Measurements from ENCODE around the gene FGF19.

Gene FGF19

DNA sequence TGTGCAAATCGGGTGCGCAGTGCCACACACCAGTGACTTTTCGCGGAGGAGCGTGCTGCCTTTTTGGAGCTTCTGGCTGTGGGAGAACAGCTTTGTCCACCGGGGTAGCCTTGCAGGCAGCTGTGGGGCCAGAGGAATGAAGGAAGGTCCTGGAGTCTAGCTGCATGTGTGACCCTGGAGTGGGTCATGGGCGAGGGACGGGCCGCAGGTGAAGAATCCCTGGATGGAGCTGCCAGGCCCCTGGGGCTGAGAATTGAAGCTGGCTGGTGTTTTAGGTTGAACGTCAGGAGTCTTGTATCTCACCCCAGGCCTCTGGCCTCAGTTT is 54.3 kb downstream of the FGF19 start:
- TF ChIP-seq CTCF (IDR thresholded peaks at IDR 0.05; ENCODE audit: low read depth, low read length), result no peak
- Histone ChIP-seq H3K27me3 (ENCODE audit: insufficient read depth, low read depth, severe bottlenecking) (no peaks in the 10 kb centered on the region), H3K4me3 (ENCODE audit: low read depth, low read length) (no peak overlapping the region), H3K36me3 (no peaks in the 10 kb centered on the region), H3K9me3 (ENCODE audit: severe bottlenecking) (no peaks in the 10 kb centered on the region), H3K27ac (no peak overlapping the region)
- DNase-seq, result no peak

DNA sequence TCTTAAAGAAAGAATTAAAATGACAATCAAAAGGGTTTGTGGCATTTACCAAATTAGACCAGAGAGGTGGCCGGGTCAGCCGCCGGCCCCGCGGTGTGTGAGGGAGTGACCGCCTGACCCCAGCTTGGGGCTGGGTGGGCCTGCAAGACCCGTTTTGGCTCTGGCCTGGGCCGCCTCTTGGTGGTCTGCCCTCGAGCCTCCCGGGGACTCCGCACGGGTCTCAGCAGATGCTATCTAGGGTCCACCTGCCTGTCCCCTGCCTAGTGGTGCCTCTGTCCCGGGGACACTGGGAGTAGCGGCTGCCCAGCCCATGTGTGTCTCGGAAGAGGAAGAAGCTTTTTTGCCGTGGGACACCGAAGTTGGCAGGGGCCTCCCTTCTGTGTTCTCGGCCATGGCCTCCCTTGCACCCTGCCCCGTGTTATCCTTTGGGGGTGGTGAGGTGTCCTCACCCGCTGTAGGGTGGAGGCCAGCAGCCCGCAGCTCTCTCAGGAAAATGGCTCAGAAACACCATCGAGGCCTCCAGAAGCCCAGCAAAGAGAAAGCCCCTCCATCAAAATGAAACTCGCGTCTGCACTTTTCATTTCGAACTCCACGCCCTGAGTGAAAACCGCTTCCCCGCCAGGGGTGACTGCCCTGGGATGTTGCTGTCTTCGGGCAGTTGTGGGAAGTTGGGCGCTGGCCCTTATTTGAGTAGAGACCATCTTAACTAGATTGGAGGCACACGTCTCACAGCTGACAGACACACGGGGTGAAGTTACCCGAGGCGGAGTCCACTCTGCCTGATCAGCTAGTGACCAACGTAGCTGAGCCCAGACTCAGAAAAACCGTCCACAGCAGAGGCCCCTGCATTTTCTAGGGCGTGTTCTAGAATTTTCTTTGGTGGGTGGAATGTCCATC is 54.9 kb downstream of the FGF19 start:
- H3K4me3 ChIP-seq (ENCODE audit: low read depth, low read length), result no peak overlapping the region
- no peak for DNase-seq
- peaks cover 2% of the 10 kb centered on the region for H3K27me3 ChIP-seq (ENCODE audit: insufficient read depth, low read depth, severe bottlenecking)
- no peak for TF ChIP-seq CTCF (IDR thresholded peaks at IDR 0.05; ENCODE audit: low read depth, low read length)
- no peak overlapping the region for H3K27ac ChIP-seq
- no peaks in the 10 kb centered on the region for H3K9me3 ChIP-seq (ENCODE audit: severe bottlenecking)
- no peaks in the 10 kb centered on the region for H3K36me3 ChIP-seq

Data from WERI-Rb-1 (cell line).